Measurements from ENCODE around the gene CDKN1A. TPM values are rescaled to one million over a fixed set of nuclear protein-coding genes. Genes with fewer than 3 reads are reported as not detected.
A peak's percentile ranks its signal among the peaks of the same experiment; 100 is the strongest.

Gene CDKN1A
- total RNA-seq, 3 donors from 2014 or later (not counting 1 experiment from before 2014, with no cell fraction given), result 19.1 to 40.7 (median 25.4) TPM

DNA sequence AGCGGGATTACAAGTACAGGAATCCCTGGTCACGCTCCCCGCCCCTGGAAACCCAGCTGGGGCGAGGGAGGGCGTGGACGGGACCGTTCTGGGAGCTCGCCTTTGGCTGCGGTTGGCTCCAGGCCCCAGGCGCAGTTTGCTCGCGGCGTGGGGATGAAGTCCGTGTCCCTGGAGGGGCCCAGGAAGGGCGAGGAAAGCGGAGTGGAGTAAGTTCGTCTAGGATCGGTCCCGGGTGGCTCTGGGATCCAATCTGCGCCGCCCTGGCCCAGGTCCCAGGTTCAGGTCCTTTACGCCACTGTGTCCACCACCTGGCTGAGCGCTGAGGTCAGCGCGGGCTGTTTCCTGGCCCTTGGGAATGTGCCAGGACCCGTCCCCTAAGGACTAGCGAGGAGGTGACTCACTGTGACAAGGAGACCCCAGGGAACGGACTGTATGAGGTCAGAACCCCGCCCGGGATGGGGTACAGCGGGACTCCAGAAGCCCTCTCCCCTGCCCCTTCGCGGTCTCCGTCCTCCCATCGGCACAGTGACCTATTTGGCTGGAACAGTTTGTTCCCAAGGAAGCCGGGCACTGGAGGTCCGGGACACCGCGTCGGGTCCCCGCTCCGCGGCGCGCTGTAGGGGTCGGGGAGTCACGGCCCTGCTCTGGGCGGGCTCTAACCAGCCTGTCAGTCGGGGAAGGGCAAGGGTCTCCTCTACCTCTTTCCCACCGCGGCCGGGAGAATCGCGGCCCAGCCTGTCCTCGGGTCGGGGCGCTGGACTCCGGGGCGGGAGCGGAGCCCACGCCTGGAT, 724 bp downstream of the CDKN1A start:
- Mint-ChIP-seq H3K36me3 (no peaks in the 10 kb centered on the region), H3K4me3 (peak overlapping the region; percentile 97), H3K27ac (peak overlapping the region; percentile 87 to 96), H3K9me3 (no peaks in the 10 kb centered on the region), H3K27me3 (ENCODE audit: low read depth in 2 of 2) (peaks cover 0 to 5% of the 10 kb centered on the region in 2 donors), H3K4me1 (peaks cover 29 to 30% of the 10 kb centered on the region in 2 donors)
- DNase-seq (peak; percentile 40 to 55), ATAC-seq (no peak)
- under 1% methylated on average over 61 of the region's 61 CpGs for WGBS (ENCODE audit: insufficient coverage)
- intact Hi-C loops (cut with micrococcal nuclease), result no loop called here
- no peaks in the 10 kb centered on the region for H3K36me3 ChIP-seq (ENCODE audit: control insufficient read depth, insufficient read depth, low read length)
- peak overlapping the region; percentile 59 for H3K27ac ChIP-seq (ENCODE audit: low read length)
- H3K27me3 ChIP-seq (ENCODE audit: control insufficient read depth, insufficient read depth, low read length), result peaks cover 5% of the 10 kb centered on the region
- peak overlapping the region; percentile 63 for H3K4me3 ChIP-seq (ENCODE audit: low read length)
- H3K9me3 ChIP-seq (ENCODE audit: control insufficient read depth, insufficient read depth, low read length), result no peaks in the 10 kb centered on the region
- H3K4me1 ChIP-seq (ENCODE audit: control insufficient read depth, insufficient read depth, low read length), result peaks cover 52% of the 10 kb centered on the region
- no peak for TF ChIP-seq CTCF (IDR thresholded peaks at IDR 0.05)

GRCh38 chr6:36682328-36683144, 4.0 kb downstream of the CDKN1A start:
- H3K27ac Mint-ChIP-seq, result no peak overlapping the region
- Histone ChIP-seq H3K9me3 (ENCODE audit: control insufficient read depth, insufficient read depth, low read length) (no peaks in the 10 kb centered on the region), H3K4me1 (ENCODE audit: control insufficient read depth, insufficient read depth, low read length) (peaks cover 72% of the 10 kb centered on the region), H3K4me3 (ENCODE audit: low read length) (no peak overlapping the region), H3K27ac (ENCODE audit: low read length) (peak overlapping the region; percentile 76), H3K36me3 (ENCODE audit: control insufficient read depth, insufficient read depth, low read length) (no peaks in the 10 kb centered on the region), H3K27me3 (ENCODE audit: control insufficient read depth, insufficient read depth, low read length) (peaks cover 5% of the 10 kb centered on the region)
- no peak overlapping the region for H3K4me3 Mint-ChIP-seq
- no peak for TF ChIP-seq CTCF (IDR thresholded peaks at IDR 0.05)
- peak in 1 of 2 donors; percentile 88 for DNase-seq
- H3K27me3 Mint-ChIP-seq (ENCODE audit: low read depth in 2 of 2), result peaks cover 0 to 5% of the 10 kb centered on the region in 2 donors
- WGBS (ENCODE audit: insufficient coverage), result 52% methylated on average over 11 of the region's 11 CpGs
- H3K36me3 Mint-ChIP-seq, result no peaks in the 10 kb centered on the region
- intact Hi-C loops (cut with micrococcal nuclease), result loop anchor here (10.0 kb wide), 1 partner anchor 148 kb away; no protein-coding TSS in a partner anchor
- H3K4me1 Mint-ChIP-seq, result peaks cover 24 to 29% of the 10 kb centered on the region in 2 donors
- H3K9me3 Mint-ChIP-seq, result no peaks in the 10 kb centered on the region
- no peak for ATAC-seq

DNA sequence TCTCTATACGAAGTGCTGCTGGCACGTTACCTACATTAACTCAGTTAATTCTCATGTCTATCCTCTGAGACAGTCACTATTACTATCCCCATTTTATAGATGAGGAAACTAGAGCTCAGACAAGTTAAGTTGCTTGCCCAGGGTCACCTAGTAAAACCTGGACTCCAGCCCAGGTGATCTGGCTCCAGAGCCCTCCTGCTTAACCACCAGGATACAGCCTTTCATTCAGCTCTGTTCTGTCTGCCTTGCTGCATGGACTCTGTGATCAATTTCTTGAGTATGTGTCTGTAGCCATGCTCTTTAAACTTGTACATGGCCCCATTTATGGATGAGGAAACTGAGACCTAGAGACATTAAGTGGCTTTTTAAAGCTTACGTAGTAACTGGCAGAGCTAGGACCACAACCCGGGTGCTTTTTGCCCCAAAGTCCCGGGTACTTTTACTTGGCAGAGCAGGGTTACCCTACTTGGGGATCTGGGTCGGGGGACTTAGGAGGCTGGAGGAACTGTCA, 4.7 kb downstream of the CDKN1A start:
- H3K27ac Mint-ChIP-seq, result no peak overlapping the region
- H3K36me3 Mint-ChIP-seq, result no peaks in the 10 kb centered on the region
- no peaks in the 10 kb centered on the region for H3K9me3 Mint-ChIP-seq
- no peak overlapping the region for H3K4me3 Mint-ChIP-seq
- Histone ChIP-seq H3K27me3 (ENCODE audit: control insufficient read depth, insufficient read depth, low read length) (peaks cover 5% of the 10 kb centered on the region), H3K4me3 (ENCODE audit: low read length) (no peak overlapping the region), H3K4me1 (ENCODE audit: control insufficient read depth, insufficient read depth, low read length) (peaks cover 68% of the 10 kb centered on the region), H3K9me3 (ENCODE audit: control insufficient read depth, insufficient read depth, low read length) (no peaks in the 10 kb centered on the region), H3K27ac (ENCODE audit: low read length) (peak overlapping the region; percentile 57), H3K36me3 (ENCODE audit: control insufficient read depth, insufficient read depth, low read length) (no peaks in the 10 kb centered on the region)
- no peak for ATAC-seq
- peaks cover 0 to 5% of the 10 kb centered on the region in 2 donors for H3K27me3 Mint-ChIP-seq (ENCODE audit: low read depth in 2 of 2)
- no peak for TF ChIP-seq CTCF (IDR thresholded peaks at IDR 0.05)
- peaks cover 19 to 26% of the 10 kb centered on the region in 2 donors for H3K4me1 Mint-ChIP-seq
- intact Hi-C loops (cut with micrococcal nuclease), result loop anchor here (10.0 kb wide), 1 partner anchor 148 kb away; no protein-coding TSS in a partner anchor
- WGBS (ENCODE audit: insufficient coverage), result 86% methylated on average over 6 of the region's 6 CpGs
- no peak for DNase-seq

Data from natural killer cell (primary cell).